ENCODE data around the gene ATP2B2. TPM values are rescaled to one million over a fixed set of nuclear protein-coding genes. Genes with fewer than 3 reads are reported as not detected.

Gene ATP2B2
- total and polyA plus RNA-seq, 2 experiments from 2014 or later: 0.42 to 0.63 TPM

GRCh38 chr3:10399634-10400033 lies 105.8 kb downstream of the ATP2B2 start:
- Mint-ChIP-seq H3K27ac (no peak overlapping the region), H3K36me3 (ENCODE audit: low read depth) (no peaks in the 10 kb centered on the region; the same call in 2 of the 3 replicates), H3K4me1 (peaks cover 29% of the 10 kb centered on the region), H3K4me3 (no peak overlapping the region), H3K9me3 (no peaks in the 10 kb centered on the region), H3K27me3 (ENCODE audit: insufficient read depth, low read depth, poor library complexity) (peaks cover 7% of the 10 kb centered on the region)
- H3F3A ChIP-seq (replicated peaks; ENCODE audit: low read depth): no peaks in the 10 kb centered on the region
- H3K79me2 ChIP-seq (replicated peaks; ENCODE audit: insufficient read depth): no peaks in the 10 kb centered on the region
- no peaks in the 10 kb centered on the region for H3K27me3 ChIP-seq (ENCODE audit: insufficient read depth)
- H3K36me3 ChIP-seq (ENCODE audit: insufficient read depth): no peaks in the 10 kb centered on the region
- H3K4me2 ChIP-seq: no peak overlapping the region
- ATAC-seq: no peak
- no peak overlapping the region for H3K27ac ChIP-seq (ENCODE audit: low read depth)
- no peak for TF ChIP-seq POLR2AphosphoS5 (IDR thresholded peaks at IDR 0.05; ENCODE audit: low read depth)
- no peak for TF ChIP-seq ZNF114 (CRISPR knock-in tag; IDR thresholded peaks at IDR 0.05)
- no peak for TF ChIP-seq ZNF331 (CRISPR knock-in tag; IDR thresholded peaks at IDR 0.05; ENCODE audit: low read depth)
- no peak for TF ChIP-seq JUNB (IDR thresholded peaks at IDR 0.05; ENCODE audit: unreplicated experiment)
- TF ChIP-seq CREB1 (CRISPR knock-in tag; IDR thresholded peaks at IDR 0.05; ENCODE audit: low read depth): no peak
- TF ChIP-seq ZNF462 (CRISPR knock-in tag; IDR thresholded peaks at IDR 0.05): no peak
- no peak for TF ChIP-seq STAT1 (IDR thresholded peaks at IDR 0.05; ENCODE audit: unreplicated experiment)
- TF ChIP-seq EZH2 (IDR thresholded peaks at IDR 0.05; ENCODE audit: low read depth, unreplicated experiment): no peak
- no peak for TF ChIP-seq ETS1 (IDR thresholded peaks at IDR 0.05)
- H3K9me2 ChIP-seq (ENCODE audit: insufficient read depth): no peaks in the 10 kb centered on the region
- DNase-seq (ENCODE audit: low spot score): no peak
- H3K4me1 ChIP-seq (ENCODE audit: insufficient read depth): peaks cover 20% of the 10 kb centered on the region; the same call in 1 of the 2 replicates
- H3K4me3 ChIP-seq: no peak overlapping the region
- H2AFZ ChIP-seq: no peak overlapping the region
- H4K20me1 ChIP-seq (replicated peaks; ENCODE audit: insufficient read depth): no peaks in the 10 kb centered on the region

Measured in GM23338 (cell line).